CD8-positive, alpha-beta memory T cell (primary cell): ENCODE measurements around the gene KRT37. TPM values are rescaled to one million over a fixed set of nuclear protein-coding genes. Genes with fewer than 3 reads are reported as not detected.
A peak's percentile ranks its signal among the peaks of the same experiment; 100 is the strongest.

ENCODE experiments used
- CTCF ChIA-PET: fragments of 350-600 bp; sonication (Branson Sonifier 250); formaldehyde crosslinking; loops from one replicate; lab custom pipeline; 2021; ENCODE audit warnings: antibody characterized with exemption; lab: Charles Lee
- POLR2A ChIA-PET: fragments of 350-600 bp; sonication (Branson Sonifier 250); formaldehyde crosslinking; loops from one replicate; lab custom pipeline; 2021; ENCODE audit warnings: antibody characterized with exemption; lab: Charles Lee
- DNase-seq, 5 donors: peaks; one replicate each; pipeline versions ENCODE4 v3.0.0 to v3.0.0-alpha.2; 2020 to 2022; ENCODE audit warnings: mixed read lengths in 1 of 5
- H3K27ac ChIP-seq: one replicate; pipeline ENCODE4 v1.7.0; 2013; ENCODE audit warnings: low read depth, mild to moderate bottlenecking, low read length, moderate library complexity
- H3K27me3 ChIP-seq: 2 replicates; pipeline ENCODE4 v1.7.0; 2013; ENCODE audit warnings: low read length, mild to moderate bottlenecking; ENCODE audit not compliant: insufficient read depth, poor library complexity, severe bottlenecking
- H3K36me3 ChIP-seq: 2 replicates; pipeline ENCODE4 v1.7.0; 2013; ENCODE audit warnings: mild to moderate bottlenecking, low read length, moderate library complexity; ENCODE audit not compliant: insufficient read depth
- H3K4me1 ChIP-seq: 2 replicates; pipeline ENCODE4 v1.7.0; 2013; ENCODE audit warnings: mild to moderate bottlenecking, low read length, moderate library complexity; ENCODE audit not compliant: insufficient read depth
- H3K4me3 ChIP-seq: 2 replicates; pipeline ENCODE4 v1.7.0; 2013; ENCODE audit warnings: mild to moderate bottlenecking, low read length
- H3K9me3 ChIP-seq: 2 replicates; pipeline ENCODE4 v1.7.0; 2013; ENCODE audit warnings: mild to moderate bottlenecking, low read length
- H3K27ac Mint-ChIP-seq, 8 donors: one replicate each; pipeline ENCODE4 v1.8.0; 2020 to 2021; ENCODE audit warnings: mixed read lengths in 8 of 8, mild to moderate bottlenecking in 6 of 8, inconsistent platforms in 3 of 8, moderate library complexity in 3 of 8
- H3K27me3 Mint-ChIP-seq, 2 donors: one replicate each; pipeline ENCODE4 v1.8.0; 2020 to 2021; ENCODE audit warnings: mixed read lengths in 2 of 2, mild to moderate bottlenecking in 1 of 2, moderate library complexity in 1 of 2
- H3K36me3 Mint-ChIP-seq, 3 donors: one replicate each; pipeline ENCODE4 v1.8.0; 2020 to 2021; ENCODE audit warnings: mixed read lengths in 3 of 3, inconsistent platforms in 1 of 3, mild to moderate bottlenecking in 1 of 3
- H3K4me1 Mint-ChIP-seq, 3 donors: one replicate each; pipeline ENCODE4 v1.8.0; 2020 to 2021; ENCODE audit warnings: mixed read lengths in 3 of 3, inconsistent platforms in 1 of 3, mild to moderate bottlenecking in 1 of 3
- H3K4me3 Mint-ChIP-seq, 7 donors: one replicate each; pipeline ENCODE4 v1.8.0; 2020 to 2021; ENCODE audit warnings: mixed read lengths in 7 of 7, mild to moderate bottlenecking in 6 of 7, moderate library complexity in 4 of 7, inconsistent platforms in 2 of 7
- H3K9me3 Mint-ChIP-seq, 5 donors: one replicate each; pipeline ENCODE4 v1.8.0; 2020 to 2022; ENCODE audit warnings: mixed read lengths in 5 of 5, mild to moderate bottlenecking in 3 of 5, moderate library complexity in 2 of 5, inconsistent platforms in 1 of 5
- polyA plus RNA-seq: library from polyadenylated mRNA; unstranded; fragments of 300-500 nt; fragmentation: Illumina TruSeq; gene quantifications from one replicate; pipeline ENCODE4 v1.2.3, GENCODE V29; 2021
- total RNA-seq, 2 experiments: library from RNA; stranded (reverse); gene quantifications; one replicate each; pipeline ENCODE4 v1.2.3, GENCODE V29; 2021

Gene KRT37
- total and polyA plus RNA-seq, 3 experiments from 2014 or later, result not detected

DNA sequence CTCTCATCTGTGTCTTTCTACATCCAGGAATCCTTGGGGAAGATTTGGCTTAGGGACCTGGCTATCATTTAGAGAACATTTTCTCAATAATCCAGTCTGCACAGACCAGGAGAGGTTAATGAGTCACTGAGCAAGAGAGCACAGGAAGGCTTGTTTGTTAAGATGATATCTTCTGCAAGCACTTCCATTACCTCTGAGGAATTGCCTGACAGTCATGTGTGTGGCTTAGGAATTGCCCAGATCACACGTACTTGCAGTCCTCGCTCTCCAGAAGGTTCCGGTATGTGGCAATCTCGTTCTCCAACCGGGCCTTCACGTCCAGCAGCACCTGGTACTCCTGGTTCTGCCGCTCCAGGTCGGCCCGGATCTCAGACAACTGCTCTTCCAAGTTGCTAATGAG lies 3.3 kb downstream of the KRT37 start:
- CTCF ChIA-PET, result no interaction called here
- peaks cover 7 to 20% (median 18%) of the 10 kb centered on the region in 3 donors for H3K4me1 Mint-ChIP-seq
- no peak overlapping the region for H3K27ac Mint-ChIP-seq
- no peak overlapping the region for H3K27ac ChIP-seq
- no peaks in the 10 kb centered on the region for H3K9me3 ChIP-seq
- DNase-seq, result no peak
- H3K9me3 Mint-ChIP-seq, result no peaks in the 10 kb centered on the region
- no peak overlapping the region for H3K4me3 Mint-ChIP-seq
- H3K27me3 ChIP-seq, result no peaks in the 10 kb centered on the region
- peaks cover 6% of the 10 kb centered on the region for H3K4me1 ChIP-seq
- no peak overlapping the region for H3K4me3 ChIP-seq
- H3K36me3 ChIP-seq, result no peaks in the 10 kb centered on the region
- peaks cover 0 to 2% of the 10 kb centered on the region in 2 donors for H3K27me3 Mint-ChIP-seq
- no peaks in the 10 kb centered on the region for H3K36me3 Mint-ChIP-seq
- POLR2A ChIA-PET, result no interaction called here

DNA sequence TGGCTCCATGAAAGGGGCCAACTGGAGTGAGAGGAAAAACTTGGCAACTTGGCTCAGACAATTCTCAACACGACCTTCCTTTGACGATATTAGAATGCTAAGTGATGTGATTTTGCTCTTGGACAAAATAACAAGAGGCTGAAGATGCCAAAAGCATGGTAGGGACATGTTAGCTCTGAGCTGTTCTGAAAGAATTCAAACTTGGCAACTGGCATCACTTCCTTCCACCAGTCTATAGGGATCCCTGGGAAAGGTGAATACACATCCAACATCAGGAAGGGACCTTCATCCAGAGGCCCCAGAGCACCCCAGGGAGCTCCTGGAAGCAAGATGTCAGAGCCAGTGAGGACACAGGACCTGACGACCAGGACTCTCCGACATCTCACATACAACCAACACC lies 4.3 kb downstream of the KRT37 start:
- H3K9me3 Mint-ChIP-seq, result no peaks in the 10 kb centered on the region

DNA sequence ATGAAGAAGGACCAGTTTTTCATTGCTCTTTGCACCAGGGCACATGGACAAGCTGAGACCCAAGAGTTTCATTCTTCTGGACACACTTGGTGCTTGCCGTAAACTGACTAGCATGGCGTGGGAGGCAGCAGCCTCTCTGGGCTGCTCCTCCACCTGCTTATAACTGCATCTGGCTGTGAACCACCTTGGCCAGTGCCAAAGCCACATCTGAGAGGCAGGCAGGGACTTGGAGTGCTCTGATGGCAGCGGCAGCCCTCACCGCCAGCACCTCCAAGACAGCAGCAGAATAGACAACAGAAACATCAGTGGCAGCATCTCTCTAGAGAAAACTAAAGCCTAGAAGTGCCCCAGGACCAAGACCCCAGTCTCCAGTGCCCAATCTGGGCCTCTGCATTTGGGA lies 4.7 kb downstream of the KRT37 start:
- H3K4me1 ChIP-seq, result peaks cover 6% of the 10 kb centered on the region
- Mint-ChIP-seq H3K9me3 (no peaks in the 10 kb centered on the region), H3K27ac (peak overlapping the region in 1 of 8 donors; percentile 52), H3K4me1 (peaks cover 7 to 20% (median 18%) of the 10 kb centered on the region in 3 donors), H3K27me3 (peaks cover 0 to 2% of the 10 kb centered on the region in 2 donors), H3K4me3 (peak overlapping the region in 2 of 7 donors; percentile 28 to 33), H3K36me3 (no peaks in the 10 kb centered on the region)
- DNase-seq, result peak in 1 of 5 donors; percentile 46
- POLR2A ChIA-PET, result no interaction called here
- CTCF ChIA-PET, result no interaction called here
- H3K36me3 ChIP-seq, result no peaks in the 10 kb centered on the region
- H3K4me3 ChIP-seq, result no peak overlapping the region
- H3K27me3 ChIP-seq, result no peaks in the 10 kb centered on the region
- no peak overlapping the region for H3K27ac ChIP-seq
- no peaks in the 10 kb centered on the region for H3K9me3 ChIP-seq

More for the DNA sequence above, 4.3 kb downstream of the KRT37 start:
- ChIA-PET CTCF (no interaction called here), POLR2A (no interaction called here)
- Mint-ChIP-seq H3K36me3 (no peaks in the 10 kb centered on the region), H3K4me3 (no peak overlapping the region), H3K27me3 (peaks cover 0 to 2% of the 10 kb centered on the region in 2 donors), H3K4me1 (peaks cover 7 to 20% (median 18%) of the 10 kb centered on the region in 3 donors), H3K27ac (peak overlapping the region in 1 of 8 donors; percentile 48)
- no peaks in the 10 kb centered on the region for H3K36me3 ChIP-seq
- no peak for DNase-seq
- no peaks in the 10 kb centered on the region for H3K9me3 ChIP-seq
- H3K4me1 ChIP-seq, result peaks cover 6% of the 10 kb centered on the region
- no peak overlapping the region for H3K27ac ChIP-seq
- no peaks in the 10 kb centered on the region for H3K27me3 ChIP-seq
- no peak overlapping the region for H3K4me3 ChIP-seq

DNA sequence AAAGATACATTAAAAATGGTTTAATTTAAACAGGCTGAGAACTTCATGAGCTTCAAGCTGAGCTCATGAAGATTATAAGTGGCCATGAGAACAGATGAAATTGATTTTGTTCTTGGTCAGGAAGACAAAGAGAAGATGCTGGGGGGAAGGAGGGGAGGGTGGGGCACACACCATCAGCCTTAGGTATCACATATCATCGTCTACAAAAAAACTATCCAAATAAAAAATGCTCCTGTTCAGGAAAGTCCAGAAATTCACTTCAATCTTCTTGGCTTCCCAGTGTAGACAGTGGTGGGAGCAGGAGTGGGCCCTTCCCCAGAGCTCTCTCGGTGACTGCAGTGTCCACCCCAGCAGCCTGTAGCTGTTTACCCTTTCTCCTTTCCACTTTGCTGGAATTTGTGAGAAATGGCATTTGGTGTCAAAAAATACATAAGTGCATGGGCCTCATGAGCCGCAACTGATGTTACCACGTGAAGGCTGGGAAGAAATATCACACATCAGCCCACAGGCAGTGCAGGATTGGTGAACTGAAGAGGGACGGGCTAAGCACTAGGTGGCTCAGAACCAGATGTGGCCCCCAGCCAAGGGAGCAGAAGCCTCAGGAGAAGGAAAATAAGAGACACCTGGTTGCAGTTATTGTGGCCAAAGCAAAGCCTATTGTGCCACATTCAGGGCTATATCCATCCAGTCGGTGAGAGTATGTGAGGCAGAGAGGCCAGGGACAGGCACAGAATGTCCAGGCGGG lies 6.1 kb downstream of the KRT37 start:
- Mint-ChIP-seq H3K4me3 (no peak overlapping the region), H3K9me3 (no peaks in the 10 kb centered on the region), H3K4me1 (peaks cover 7 to 20% (median 18%) of the 10 kb centered on the region in 3 donors), H3K27ac (no peak overlapping the region), H3K27me3 (peaks cover 0 to 2% of the 10 kb centered on the region in 2 donors), H3K36me3 (no peaks in the 10 kb centered on the region)
- Histone ChIP-seq H3K27me3 (no peaks in the 10 kb centered on the region), H3K27ac (no peak overlapping the region), H3K36me3 (no peaks in the 10 kb centered on the region), H3K4me1 (peaks cover 6% of the 10 kb centered on the region), H3K9me3 (no peaks in the 10 kb centered on the region), H3K4me3 (no peak overlapping the region)
- ChIA-PET POLR2A (no interaction called here), CTCF (interaction anchor here (2.2 kb wide), 1 partner anchor 10 kb away, joined by 5 read pairs; no protein-coding TSS in a partner anchor)
- DNase-seq, result no peak

DNA sequence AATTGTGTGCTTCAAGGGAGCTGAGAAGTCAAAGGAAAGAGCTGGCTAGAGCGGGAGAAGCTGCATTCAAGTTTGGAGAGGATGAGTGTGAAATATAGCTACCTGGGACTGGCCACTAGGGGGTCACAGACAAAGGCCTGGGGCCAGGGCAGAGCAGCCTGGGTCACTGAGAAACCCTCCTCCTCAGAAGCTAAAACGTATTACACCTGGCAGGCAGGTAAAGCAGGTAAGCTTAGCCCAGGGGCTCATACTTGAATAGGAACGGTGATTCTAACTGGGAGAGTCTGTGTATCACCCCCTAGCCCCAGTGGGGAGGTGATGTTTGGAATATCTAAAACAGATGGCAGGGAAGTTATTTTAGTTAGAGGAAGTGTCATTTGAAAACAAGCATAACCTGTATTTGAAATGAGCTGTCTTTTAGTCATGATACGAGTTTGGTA lies 6.8 kb downstream of the KRT37 start:
- no peaks in the 10 kb centered on the region for H3K27me3 Mint-ChIP-seq
- Histone ChIP-seq H3K9me3 (no peaks in the 10 kb centered on the region), H3K4me1 (peaks cover 6% of the 10 kb centered on the region), H3K36me3 (no peaks in the 10 kb centered on the region), H3K27me3 (no peaks in the 10 kb centered on the region), H3K4me3 (no peak overlapping the region), H3K27ac (no peak overlapping the region)
- POLR2A ChIA-PET, result no interaction called here
- H3K4me3 Mint-ChIP-seq, result no peak overlapping the region
- no peaks in the 10 kb centered on the region for H3K36me3 Mint-ChIP-seq
- no peak for DNase-seq
- peak overlapping the region in 2 of 8 donors; percentile 11 to 28 for H3K27ac Mint-ChIP-seq
- H3K9me3 Mint-ChIP-seq, result no peaks in the 10 kb centered on the region
- CTCF ChIA-PET, result interaction anchor here (2.2 kb wide), 1 partner anchor 10 kb away, joined by 5 read pairs; no protein-coding TSS in a partner anchor
- peaks cover 7 to 20% (median 18%) of the 10 kb centered on the region in 3 donors for H3K4me1 Mint-ChIP-seq

DNA sequence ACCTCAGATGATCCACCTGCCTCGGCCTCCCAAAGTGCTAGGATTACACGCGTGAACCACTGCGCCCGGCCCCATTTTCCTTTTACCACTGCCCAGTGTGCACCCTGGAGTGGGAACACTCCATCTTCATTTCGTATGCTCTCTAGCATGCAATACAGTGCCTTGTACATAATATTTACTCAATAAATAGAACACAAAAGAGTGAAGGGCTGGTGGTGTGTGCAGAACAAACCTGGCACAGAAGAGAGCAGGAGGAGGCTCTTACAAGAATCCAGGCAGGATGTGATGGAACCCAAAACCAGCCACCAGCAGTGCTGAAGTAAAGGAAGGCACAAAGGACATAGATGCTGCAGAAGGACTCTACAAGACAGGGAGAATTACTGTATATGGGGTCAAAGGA lies 7.3 kb downstream of the KRT37 start:
- Mint-ChIP-seq H3K9me3 (no peaks in the 10 kb centered on the region), H3K27ac (peak overlapping the region in 1 of 8 donors; percentile 28), H3K36me3 (no peaks in the 10 kb centered on the region), H3K27me3 (no peaks in the 10 kb centered on the region), H3K4me1 (peaks cover 7 to 20% (median 18%) of the 10 kb centered on the region in 3 donors), H3K4me3 (no peak overlapping the region)
- H3K4me3 ChIP-seq, result no peak overlapping the region
- ChIA-PET CTCF (interaction anchor here (2.2 kb wide), 1 partner anchor 9 kb away, joined by 5 read pairs; no protein-coding TSS in a partner anchor), POLR2A (no interaction called here)
- H3K9me3 ChIP-seq, result no peaks in the 10 kb centered on the region
- H3K36me3 ChIP-seq, result no peaks in the 10 kb centered on the region
- H3K27ac ChIP-seq, result no peak overlapping the region
- peaks cover 6% of the 10 kb centered on the region for H3K4me1 ChIP-seq
- no peaks in the 10 kb centered on the region for H3K27me3 ChIP-seq
- DNase-seq, result no peak

DNA sequence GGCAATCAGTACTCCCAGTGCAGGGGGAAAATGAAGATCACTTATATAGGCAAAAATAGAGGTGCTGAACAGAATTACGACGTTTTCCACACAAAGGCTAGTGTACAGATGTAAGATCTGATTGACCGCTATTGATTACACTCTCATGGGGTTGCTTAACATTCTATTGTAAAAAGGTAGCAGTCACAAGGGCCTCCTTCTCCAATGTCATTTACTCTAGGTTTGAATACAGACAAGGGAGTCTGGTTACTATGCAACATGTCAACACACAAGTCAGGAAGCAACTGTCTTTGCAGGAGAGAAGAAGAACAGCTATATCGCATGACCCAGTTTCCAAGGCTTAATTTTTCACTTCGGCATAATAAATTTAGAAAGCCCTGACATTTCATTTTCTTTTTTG lies 7.9 kb downstream of the KRT37 start:
- ChIA-PET POLR2A (no interaction called here), CTCF (no interaction called here)
- Mint-ChIP-seq H3K36me3 (no peaks in the 10 kb centered on the region), H3K9me3 (no peaks in the 10 kb centered on the region), H3K4me3 (no peak overlapping the region), H3K4me1 (peaks cover 7 to 20% (median 18%) of the 10 kb centered on the region in 3 donors), H3K27me3 (no peaks in the 10 kb centered on the region), H3K27ac (no peak overlapping the region)
- Histone ChIP-seq H3K4me1 (peaks cover 6% of the 10 kb centered on the region), H3K27me3 (no peaks in the 10 kb centered on the region), H3K27ac (no peak overlapping the region), H3K4me3 (no peak overlapping the region), H3K36me3 (no peaks in the 10 kb centered on the region), H3K9me3 (no peaks in the 10 kb centered on the region)
- DNase-seq, result no peak

DNA sequence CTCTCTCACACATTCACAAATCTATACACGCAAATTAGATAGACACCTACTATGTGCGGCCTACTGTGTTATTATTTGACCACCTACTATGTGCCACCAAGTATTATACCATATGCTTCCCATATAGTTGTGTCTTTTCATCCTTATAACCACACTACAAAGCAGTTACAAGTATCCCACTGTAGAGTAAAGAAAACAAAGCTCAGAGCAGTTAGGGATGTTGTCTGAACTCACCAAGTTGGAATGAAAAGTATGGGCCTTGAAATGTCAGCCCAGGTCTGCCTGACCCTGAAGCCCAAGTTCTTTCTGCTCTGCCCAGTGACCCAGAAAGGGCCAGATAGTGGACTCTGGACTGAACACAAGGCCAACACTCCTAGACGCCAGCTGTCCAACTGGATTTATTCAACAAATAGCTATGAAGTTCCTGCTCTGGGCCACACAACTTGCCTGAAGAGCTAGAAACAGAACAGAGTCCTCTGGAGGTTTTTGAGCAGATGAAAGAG lies 8.5 kb downstream of the KRT37 start:
- Mint-ChIP-seq H3K4me3 (no peak overlapping the region), H3K9me3 (no peaks in the 10 kb centered on the region), H3K27ac (no peak overlapping the region), H3K4me1 (peaks cover 7 to 20% (median 18%) of the 10 kb centered on the region in 3 donors), H3K36me3 (no peaks in the 10 kb centered on the region), H3K27me3 (peaks cover 0 to under 1% of the 10 kb centered on the region in 2 donors)
- H3K27me3 ChIP-seq, result no peaks in the 10 kb centered on the region
- H3K9me3 ChIP-seq, result no peaks in the 10 kb centered on the region
- CTCF ChIA-PET, result no interaction called here
- no peak overlapping the region for H3K27ac ChIP-seq
- peaks cover 6% of the 10 kb centered on the region for H3K4me1 ChIP-seq
- H3K36me3 ChIP-seq, result no peaks in the 10 kb centered on the region
- no peak overlapping the region for H3K4me3 ChIP-seq
- DNase-seq, result no peak
- POLR2A ChIA-PET, result no interaction called here
